T-helper 1 cell treated with Interleukin-12 subunit alpha and Interleukin-12 subunit beta and Interleukin-4 antibody, amounts not matched to agents 30 μg/mL and 1 μg/mL, for 36 hours (primary cell): ENCODE measurements around the gene KANK2.
A peak's percentile ranks its signal among the peaks of the same experiment; 100 is the strongest.

Source experiments
- H3K27ac Mint-ChIP-seq: one replicate; pipeline ENCODE4 v1.8.0; 2021; ENCODE audit warnings: mild to moderate bottlenecking, mixed read lengths
- H3K27me3 Mint-ChIP-seq: one replicate; pipeline ENCODE4 v1.8.0; 2021; ENCODE audit warnings: low read depth, mixed read lengths
- H3K36me3 Mint-ChIP-seq: one replicate; pipeline ENCODE4 v1.8.0; 2021; ENCODE audit warnings: low read depth, mixed read lengths
- H3K4me1 Mint-ChIP-seq: one replicate; pipeline ENCODE4 v1.8.0; 2021; ENCODE audit warnings: low read depth, mixed read lengths
- H3K4me3 Mint-ChIP-seq: one replicate; pipeline ENCODE4 v1.8.0; 2021; ENCODE audit warnings: mild to moderate bottlenecking, moderate library complexity, mixed read lengths
- H3K9me3 Mint-ChIP-seq: one replicate; pipeline ENCODE4 v1.8.0; 2021; ENCODE audit warnings: mixed read lengths

Gene KANK2

DNA sequence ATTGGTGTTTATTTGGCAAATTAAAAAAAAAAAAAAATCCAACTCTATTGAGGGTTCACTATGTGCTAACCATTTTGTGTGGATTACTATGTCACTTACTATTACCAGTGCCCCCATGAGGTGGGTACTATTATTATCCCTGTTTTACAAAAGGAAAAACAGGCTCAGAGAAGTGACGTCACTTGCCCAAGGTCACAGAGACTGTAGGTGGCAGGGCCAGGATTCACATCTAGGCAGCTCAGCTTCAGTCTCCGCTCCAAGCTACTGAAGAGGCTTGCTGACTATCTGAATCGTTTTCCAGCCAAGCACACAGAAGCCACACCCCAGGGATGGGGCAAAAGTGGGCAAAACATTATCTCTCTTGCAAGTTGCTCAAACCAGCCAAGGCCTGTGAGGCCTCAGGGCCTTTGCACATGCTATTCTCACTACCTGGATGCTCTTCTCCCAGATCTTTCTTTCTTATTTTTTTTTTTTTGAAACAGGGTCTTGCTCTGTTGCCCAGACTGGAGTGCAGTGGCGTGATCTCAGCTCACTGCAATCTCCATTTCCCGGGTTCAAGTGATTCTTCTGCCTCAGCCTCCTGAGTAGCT is 37.2 kb upstream of the KANK2 start:
- Mint-ChIP-seq H3K27ac (no peak overlapping the region), H3K27me3 (no peaks in the 10 kb centered on the region), H3K4me1 (no peaks in the 10 kb centered on the region), H3K4me3 (no peak overlapping the region), H3K36me3 (no peaks in the 10 kb centered on the region), H3K9me3 (peaks cover 5% of the 10 kb centered on the region)

DNA sequence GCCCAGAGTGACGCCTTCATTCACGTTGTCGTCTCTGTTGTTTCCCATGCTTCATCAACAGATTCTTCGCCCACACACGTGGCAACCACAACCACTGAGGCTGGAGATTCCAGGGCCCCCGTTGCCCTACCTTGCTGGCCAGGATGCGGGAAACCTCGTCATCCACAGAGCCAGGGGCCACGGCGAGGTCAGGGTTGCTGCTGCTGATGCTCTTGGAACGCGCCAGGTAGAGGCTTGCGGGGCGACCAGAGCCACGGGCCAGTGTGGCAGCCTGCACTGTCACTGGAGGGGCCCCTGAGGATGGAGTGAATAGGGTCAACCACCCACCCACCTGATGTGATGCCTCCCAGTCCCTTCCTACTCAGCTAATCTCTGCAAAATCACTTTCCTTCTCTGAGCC is 35.7 kb upstream of the KANK2 start:
- Mint-ChIP-seq H3K27ac (no peak overlapping the region), H3K36me3 (no peaks in the 10 kb centered on the region), H3K4me1 (no peaks in the 10 kb centered on the region), H3K9me3 (no peaks in the 10 kb centered on the region), H3K4me3 (no peak overlapping the region), H3K27me3 (no peaks in the 10 kb centered on the region)

DNA sequence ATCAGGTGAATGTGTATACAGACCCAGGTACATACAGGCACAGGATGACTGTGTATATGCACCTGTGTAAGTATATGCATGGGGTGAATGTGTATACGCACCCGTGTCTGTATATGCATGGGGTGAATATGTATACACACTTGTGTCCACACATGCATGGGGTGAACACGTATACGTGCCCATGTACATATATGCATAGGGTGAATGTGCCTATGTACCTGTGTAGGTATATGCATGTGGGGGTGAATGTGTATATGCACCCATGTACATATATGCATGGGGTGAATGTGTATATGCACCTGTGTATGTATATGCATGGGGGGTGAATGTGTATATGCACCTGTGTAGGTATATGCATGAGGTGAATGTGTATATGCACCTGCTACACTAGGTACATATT is 35.2 kb upstream of the KANK2 start:
- Mint-ChIP-seq H3K9me3 (no peaks in the 10 kb centered on the region), H3K4me1 (no peaks in the 10 kb centered on the region), H3K27me3 (no peaks in the 10 kb centered on the region), H3K36me3 (no peaks in the 10 kb centered on the region), H3K27ac (no peak overlapping the region), H3K4me3 (no peak overlapping the region)

DNA sequence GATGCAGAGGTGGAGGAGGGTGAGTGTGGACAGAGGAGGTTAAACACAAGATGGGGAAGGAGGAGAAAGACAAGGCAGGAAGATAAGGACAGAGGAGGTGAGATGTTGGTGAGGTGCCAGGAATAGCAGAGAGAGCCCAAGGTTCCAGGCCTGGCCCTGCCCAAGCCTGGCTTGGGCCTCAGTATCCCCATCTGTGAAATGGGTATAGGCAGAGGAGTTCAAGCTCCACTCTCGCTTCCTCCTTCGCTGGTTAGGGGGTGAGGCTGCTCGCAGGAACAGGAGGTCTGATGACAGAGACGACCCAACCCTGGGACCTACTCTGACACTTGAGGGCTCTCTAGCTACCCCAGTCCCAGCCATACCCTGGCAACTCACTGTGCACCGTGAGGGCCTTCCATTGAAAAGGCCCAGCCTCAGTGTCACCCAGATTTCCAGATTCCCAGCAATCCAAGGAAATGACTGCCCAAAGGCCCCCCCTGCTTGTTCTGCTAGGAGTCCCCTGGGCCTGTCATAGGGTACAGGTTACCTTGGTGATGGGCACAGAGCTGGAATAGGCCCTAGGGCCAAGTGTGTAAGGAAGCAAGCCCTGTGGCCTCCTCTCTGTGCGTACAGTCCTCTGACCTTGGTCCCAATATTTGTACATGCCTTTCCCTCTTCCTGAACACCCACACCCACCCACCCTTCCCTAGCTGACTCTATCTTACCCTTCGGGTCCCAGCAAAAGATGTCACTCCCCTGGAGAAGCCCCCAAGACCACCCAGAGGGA is 33.5 kb upstream of the KANK2 start:
- Mint-ChIP-seq H3K36me3 (no peaks in the 10 kb centered on the region), H3K9me3 (no peaks in the 10 kb centered on the region), H3K4me3 (no peak overlapping the region), H3K27ac (no peak overlapping the region), H3K4me1 (no peaks in the 10 kb centered on the region), H3K27me3 (no peaks in the 10 kb centered on the region)

DNA sequence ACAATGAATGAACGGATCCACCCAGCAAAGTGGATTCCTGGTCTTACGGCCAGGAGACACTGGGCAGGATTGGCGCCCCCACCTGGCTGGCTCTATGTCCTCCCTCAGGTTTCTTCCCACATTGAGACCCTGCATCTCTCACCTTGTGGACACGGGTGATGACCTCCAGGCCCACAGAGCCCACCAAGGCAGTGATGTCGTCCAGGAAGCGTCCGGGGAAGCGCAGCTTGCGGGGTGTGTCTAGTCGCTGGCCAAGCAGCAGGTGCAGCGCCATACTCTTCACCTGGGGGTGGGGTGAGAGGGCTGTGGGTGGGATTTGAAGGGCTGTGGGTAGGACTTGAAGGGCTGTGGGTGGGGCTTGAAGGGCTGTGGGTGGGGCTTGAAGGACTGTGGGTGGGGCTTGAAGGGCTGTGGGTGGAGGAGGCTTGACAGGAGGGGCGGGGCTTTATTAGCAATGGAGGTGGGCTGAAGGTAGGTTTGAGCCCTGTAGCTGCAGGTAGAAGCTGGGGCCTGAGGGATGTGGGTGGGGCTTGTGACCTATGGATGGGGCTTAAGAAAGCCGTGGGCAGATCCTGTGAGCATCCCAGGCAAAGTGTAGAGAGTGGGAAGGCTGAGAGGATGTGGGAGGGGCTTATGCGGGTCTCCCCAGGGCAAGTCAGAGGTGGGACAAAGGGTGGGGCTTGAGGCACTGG is 30.0 kb upstream of the KANK2 start:
- H3K4me1 Mint-ChIP-seq: no peaks in the 10 kb centered on the region
- H3K36me3 Mint-ChIP-seq: no peaks in the 10 kb centered on the region
- H3K27ac Mint-ChIP-seq: no peak overlapping the region
- H3K9me3 Mint-ChIP-seq: no peaks in the 10 kb centered on the region
- no peaks in the 10 kb centered on the region for H3K27me3 Mint-ChIP-seq
- H3K4me3 Mint-ChIP-seq: no peak overlapping the region

DNA sequence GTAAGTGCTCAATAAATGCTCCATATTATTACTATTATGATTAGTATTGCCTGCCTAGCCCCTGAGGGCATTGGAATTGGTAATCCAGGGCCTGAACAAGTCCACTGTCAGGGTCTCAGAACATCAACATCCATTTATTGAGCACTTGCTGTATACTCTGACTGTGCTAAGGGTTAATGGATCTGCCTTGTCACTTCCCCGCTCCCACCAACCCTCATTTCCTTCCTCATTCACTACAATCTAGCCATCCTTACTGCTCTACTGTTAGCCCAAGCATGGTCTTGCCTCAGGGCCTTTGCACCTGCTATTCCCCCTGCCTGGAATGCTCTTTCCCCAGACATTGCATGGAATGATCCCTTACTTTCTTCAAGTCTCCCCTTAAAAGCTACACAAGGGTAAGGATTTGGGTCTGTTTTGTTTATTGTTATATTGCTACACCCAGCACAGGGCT is 29.4 kb upstream of the KANK2 start:
- Mint-ChIP-seq H3K4me1 (no peaks in the 10 kb centered on the region), H3K9me3 (peaks cover under 1% of the 10 kb centered on the region), H3K27me3 (no peaks in the 10 kb centered on the region), H3K4me3 (no peak overlapping the region), H3K36me3 (no peaks in the 10 kb centered on the region), H3K27ac (no peak overlapping the region)

DNA sequence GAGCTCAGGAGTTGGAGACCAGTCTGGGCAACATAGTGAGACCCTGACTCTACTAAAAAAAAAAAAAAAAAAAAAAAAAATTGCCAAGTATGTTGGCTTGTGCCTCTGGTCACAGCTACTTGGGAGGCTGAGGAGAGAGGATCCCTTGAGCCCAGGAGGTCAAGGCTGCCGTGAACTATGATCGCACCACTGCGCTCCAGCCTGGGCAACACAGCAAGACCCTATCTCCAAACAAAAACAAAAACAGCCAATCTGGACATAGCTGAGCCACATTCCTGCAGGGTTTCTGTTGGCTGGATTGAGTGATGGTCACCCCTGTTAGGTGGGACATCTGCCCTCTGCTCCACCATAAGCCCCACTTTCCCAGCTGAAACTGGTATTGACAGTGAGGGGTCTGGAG is 28.5 kb upstream of the KANK2 start:
- Mint-ChIP-seq H3K27ac (no peak overlapping the region), H3K4me3 (no peak overlapping the region), H3K4me1 (no peaks in the 10 kb centered on the region), H3K27me3 (no peaks in the 10 kb centered on the region), H3K9me3 (peaks cover 9% of the 10 kb centered on the region), H3K36me3 (no peaks in the 10 kb centered on the region)

DNA sequence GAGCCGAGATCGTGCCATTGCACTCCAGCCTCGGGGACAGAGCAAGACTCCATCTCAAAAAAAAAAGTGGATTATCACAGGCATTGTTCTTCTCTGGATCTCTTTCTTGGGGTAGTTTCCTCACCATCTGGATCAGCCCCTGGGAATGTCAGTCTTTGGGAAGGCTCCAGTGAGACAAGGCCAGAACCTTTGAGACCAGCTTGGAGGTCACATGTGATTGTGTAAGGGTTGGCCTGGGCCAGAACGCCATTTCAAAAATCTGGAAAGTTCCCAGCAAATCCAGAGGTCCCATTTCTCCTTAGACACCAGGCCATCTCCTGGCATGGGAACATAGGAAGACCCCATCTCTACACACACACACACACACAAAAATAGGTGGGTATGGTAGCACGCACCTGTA is 27.8 kb upstream of the KANK2 start:
- H3K4me1 Mint-ChIP-seq: no peaks in the 10 kb centered on the region
- H3K27ac Mint-ChIP-seq: no peak overlapping the region
- H3K27me3 Mint-ChIP-seq: no peaks in the 10 kb centered on the region
- H3K9me3 Mint-ChIP-seq: peaks cover 14% of the 10 kb centered on the region
- no peaks in the 10 kb centered on the region for H3K36me3 Mint-ChIP-seq
- no peak overlapping the region for H3K4me3 Mint-ChIP-seq

DNA sequence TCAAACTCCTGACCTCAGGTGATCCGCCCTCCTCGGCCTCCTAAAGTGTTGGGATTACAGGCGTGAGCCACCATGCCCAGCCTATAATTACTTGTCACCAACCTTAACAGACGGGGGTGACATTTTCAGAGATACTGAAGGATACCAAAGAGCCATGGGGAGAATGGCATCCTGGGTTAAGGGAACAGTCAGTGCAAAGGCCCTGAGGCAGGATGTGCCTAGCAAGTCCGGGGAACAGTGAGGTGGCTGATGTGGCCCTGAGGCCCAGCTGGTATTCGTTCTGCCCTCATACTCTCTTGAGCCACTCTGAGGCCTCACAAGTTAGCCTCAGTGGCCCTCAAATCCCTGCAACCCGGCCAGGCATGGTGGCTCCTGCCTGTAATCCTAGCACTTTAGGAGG is 27.1 kb upstream of the KANK2 start:
- H3K4me3 Mint-ChIP-seq: no peak overlapping the region
- H3K9me3 Mint-ChIP-seq: peaks cover 14% of the 10 kb centered on the region
- H3K36me3 Mint-ChIP-seq: no peaks in the 10 kb centered on the region
- no peak overlapping the region for H3K27ac Mint-ChIP-seq
- H3K4me1 Mint-ChIP-seq: no peaks in the 10 kb centered on the region
- no peaks in the 10 kb centered on the region for H3K27me3 Mint-ChIP-seq

DNA sequence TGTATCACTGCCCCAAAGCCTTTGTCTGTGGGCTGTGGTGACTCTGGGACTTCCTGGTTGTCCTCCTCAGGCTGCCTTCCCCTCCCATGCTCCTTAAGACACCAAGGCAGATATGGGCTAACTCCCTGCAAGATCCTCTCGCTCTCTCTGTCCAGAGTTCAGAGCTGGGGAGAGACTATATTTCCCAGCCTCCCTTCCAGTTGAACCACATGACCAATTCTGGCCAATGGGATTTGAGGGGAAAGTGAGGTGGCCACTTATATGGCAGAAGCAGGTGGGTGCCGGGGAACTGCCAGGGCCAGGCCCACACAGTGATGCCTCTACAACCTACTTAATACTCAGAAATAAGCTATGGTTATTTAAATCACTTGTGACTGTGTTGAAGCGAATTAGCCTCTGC is 25.9 kb upstream of the KANK2 start:
- Mint-ChIP-seq H3K27ac (no peak overlapping the region), H3K4me3 (no peak overlapping the region), H3K27me3 (no peaks in the 10 kb centered on the region), H3K4me1 (no peaks in the 10 kb centered on the region), H3K36me3 (no peaks in the 10 kb centered on the region), H3K9me3 (peaks cover 14% of the 10 kb centered on the region)

DNA sequence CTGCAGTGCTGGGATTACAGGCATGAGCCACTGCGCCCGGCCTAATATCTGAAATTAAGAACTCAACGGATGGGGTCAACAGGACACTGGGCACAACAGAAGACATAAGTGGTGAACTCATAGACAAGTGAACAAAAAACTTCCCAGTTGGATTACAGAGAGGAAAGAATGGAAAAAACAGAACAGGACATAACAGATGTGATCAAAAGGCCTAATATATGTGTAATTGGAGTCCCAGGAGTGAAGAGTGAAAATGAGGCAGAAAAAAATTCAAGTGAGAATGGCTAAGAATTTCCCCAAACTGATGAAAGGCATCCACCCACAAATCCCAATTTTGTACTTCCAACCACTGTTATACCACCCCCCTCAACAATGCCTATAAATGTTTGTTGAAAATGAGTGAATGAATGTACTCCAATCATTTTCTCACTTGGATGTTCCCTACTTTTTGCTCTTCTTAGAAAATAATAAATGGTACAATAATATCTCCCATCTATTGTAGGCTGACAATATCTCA is 23.8 kb upstream of the KANK2 start:
- H3K4me1 Mint-ChIP-seq: no peaks in the 10 kb centered on the region

DNA sequence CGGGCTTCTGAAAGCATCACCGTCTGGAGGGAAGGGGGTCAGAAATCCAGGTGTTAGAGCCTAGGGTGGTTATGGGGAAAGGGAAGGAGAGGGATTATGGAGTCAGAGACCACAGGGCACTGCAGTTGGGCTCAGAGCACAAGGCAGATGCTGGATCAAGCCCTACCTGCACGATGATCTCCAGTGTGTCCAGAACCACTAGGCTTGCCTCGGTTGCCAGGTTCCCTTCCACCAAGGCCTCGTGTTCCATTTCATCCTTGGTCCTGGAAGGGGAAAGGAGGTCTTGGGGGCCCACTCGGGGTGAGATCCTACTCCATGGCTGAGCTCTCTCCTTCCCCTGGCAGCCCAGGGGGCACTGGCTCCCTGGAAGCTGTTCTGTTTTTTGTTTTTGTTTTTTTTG is 17.0 kb upstream of the KANK2 start:
- peaks cover 11% of the 10 kb centered on the region for H3K9me3 Mint-ChIP-seq
- H3K36me3 Mint-ChIP-seq: no peaks in the 10 kb centered on the region
- no peak overlapping the region for H3K4me3 Mint-ChIP-seq
- H3K27me3 Mint-ChIP-seq: no peaks in the 10 kb centered on the region
- H3K27ac Mint-ChIP-seq: no peak overlapping the region
- H3K4me1 Mint-ChIP-seq: no peaks in the 10 kb centered on the region

More for the DNA sequence above, 23.8 kb upstream of the KANK2 start:
- no peaks in the 10 kb centered on the region for H3K27me3 Mint-ChIP-seq
- H3K36me3 Mint-ChIP-seq: no peaks in the 10 kb centered on the region
- H3K27ac Mint-ChIP-seq: no peak overlapping the region
- peaks cover 14% of the 10 kb centered on the region for H3K9me3 Mint-ChIP-seq
- H3K4me3 Mint-ChIP-seq: no peak overlapping the region

DNA sequence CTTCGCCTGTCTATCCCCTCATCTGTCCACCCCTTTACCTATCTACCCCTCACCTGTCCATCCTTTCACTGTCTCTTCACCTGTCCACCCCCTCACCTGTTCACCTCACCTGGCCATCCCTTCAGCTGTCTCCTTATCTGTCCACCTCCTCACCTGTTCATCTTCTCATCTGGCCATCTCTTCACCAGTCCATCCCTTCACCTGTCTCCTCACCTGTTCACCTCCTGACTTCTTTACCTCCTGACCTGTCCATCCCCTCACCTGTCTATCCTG is 13.2 kb upstream of the KANK2 start:
- H3K27ac Mint-ChIP-seq: no peak overlapping the region
- H3K27me3 Mint-ChIP-seq: no peaks in the 10 kb centered on the region
- no peaks in the 10 kb centered on the region for H3K36me3 Mint-ChIP-seq

DNA sequence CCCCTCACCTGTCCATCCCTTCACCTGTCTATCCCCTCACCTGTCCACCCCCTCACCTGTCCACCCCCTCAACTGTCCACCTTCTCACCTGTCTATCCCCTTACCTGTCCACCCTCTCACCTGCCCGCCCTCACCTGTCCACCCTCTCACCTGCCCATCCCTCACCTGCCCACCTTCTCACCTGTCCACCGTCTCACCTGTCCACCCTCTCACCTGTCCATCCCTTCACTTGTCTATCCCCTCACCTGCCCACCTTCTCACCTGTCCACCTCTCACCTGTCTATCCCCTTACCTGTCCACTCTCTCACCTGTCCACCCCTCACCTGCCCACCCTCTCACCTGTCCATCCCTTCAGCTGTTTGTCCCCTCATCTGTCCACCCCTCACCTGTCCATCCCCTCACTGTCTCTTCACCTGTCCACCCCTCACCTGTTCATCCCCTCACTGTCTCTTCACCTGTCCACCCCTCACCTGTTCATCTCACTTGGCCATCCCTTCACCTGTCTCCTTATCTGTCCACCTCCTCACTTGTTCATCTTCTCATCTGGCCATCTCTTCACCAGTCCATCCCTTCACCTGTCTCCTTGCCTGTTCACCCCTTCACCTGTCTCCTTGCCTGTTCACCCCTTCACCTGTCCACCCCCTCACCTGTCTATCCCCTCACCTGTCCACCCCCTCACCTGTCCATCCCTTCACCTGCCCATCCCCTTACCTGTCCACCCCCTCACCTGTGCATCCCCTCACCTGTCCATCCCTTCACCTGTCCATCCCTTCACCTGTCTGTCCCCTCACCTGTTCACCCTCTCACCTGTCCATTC is 12.7 kb upstream of the KANK2 start:
- Mint-ChIP-seq H3K9me3 (peaks cover 11% of the 10 kb centered on the region), H3K4me3 (no peak overlapping the region), H3K4me1 (no peaks in the 10 kb centered on the region), H3K27ac (peak overlapping the region; percentile 62), H3K36me3 (no peaks in the 10 kb centered on the region), H3K27me3 (peaks cover 1% of the 10 kb centered on the region)

More for the DNA sequence above, 13.2 kb upstream of the KANK2 start:
- Mint-ChIP-seq H3K4me1 (no peaks in the 10 kb centered on the region), H3K4me3 (no peak overlapping the region), H3K9me3 (peaks cover 11% of the 10 kb centered on the region)
